DND-41 (cell line): Measurements from ENCODE around the gene LETM1.

ENCODE experiments used
- CTCF ChIP-seq: IDR thresholded peaks from 2 replicates; pipeline ENCODE4 v1.5.1; 2012; ENCODE audit warnings: borderline replicate concordance, low read length, moderate library complexity, mild to moderate bottlenecking; ENCODE audit not compliant: poor library complexity, severe bottlenecking; ENCODE audit errors: extremely low read depth
- EZH2 ChIP-seq: IDR thresholded peaks from 3 replicates; pipeline ENCODE4 v1.6.1; 2012; ENCODE audit warnings: borderline replicate concordance, low read depth, mild to moderate bottlenecking, moderate library complexity, low read length, inconsistent platforms; ENCODE audit not compliant: severe bottlenecking

DNA sequence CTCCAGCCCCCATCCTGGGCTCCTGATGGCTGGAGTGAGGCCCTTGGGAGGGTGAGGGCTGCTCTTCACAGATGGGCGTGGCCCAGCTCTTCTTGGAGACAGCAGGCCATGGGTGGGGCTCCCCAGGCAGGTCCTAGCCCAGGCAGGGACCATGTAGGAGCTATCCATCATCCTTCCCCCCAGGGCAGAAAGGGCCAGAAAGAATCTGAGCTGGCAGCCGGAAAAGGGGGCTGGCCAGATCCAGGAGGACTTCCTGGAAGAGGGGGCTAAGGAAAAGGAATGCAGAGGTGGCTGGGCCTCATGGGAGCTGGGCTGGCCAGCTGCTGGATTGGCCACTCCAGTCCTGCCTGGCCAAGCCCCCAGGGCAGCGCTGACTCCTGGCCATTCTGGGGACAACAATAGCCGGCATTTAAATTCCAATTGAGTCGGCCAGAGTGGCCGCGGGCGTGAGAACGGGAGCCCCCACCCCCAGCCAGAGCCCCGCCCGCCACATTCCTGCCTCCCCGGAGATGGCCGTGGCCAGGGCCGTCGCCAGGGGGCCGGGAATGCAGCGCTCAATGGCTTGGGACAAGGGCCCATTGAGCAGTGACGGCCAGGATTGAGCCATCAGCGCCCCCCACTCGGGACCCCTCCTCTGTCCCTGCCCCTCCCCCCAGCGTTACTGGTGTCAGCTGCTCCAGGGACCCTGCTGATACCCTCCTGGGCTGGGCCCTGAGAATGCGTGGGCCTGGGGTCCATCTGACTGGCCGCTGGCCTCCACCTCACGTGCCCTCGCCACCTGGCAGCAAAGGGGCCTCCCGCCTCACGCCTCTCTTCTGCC, 77.9 kb downstream of the LETM1 start:
- TF ChIP-seq CTCF, result no peak
- no peak for TF ChIP-seq EZH2
